Measurements from ENCODE around the gene EPX. TPM values are rescaled to one million over a fixed set of nuclear protein-coding genes. Genes with fewer than 3 reads are reported as not detected.

EPX gene
- total RNA-seq, 4 donors from 2014 or later = not detected

DNA sequence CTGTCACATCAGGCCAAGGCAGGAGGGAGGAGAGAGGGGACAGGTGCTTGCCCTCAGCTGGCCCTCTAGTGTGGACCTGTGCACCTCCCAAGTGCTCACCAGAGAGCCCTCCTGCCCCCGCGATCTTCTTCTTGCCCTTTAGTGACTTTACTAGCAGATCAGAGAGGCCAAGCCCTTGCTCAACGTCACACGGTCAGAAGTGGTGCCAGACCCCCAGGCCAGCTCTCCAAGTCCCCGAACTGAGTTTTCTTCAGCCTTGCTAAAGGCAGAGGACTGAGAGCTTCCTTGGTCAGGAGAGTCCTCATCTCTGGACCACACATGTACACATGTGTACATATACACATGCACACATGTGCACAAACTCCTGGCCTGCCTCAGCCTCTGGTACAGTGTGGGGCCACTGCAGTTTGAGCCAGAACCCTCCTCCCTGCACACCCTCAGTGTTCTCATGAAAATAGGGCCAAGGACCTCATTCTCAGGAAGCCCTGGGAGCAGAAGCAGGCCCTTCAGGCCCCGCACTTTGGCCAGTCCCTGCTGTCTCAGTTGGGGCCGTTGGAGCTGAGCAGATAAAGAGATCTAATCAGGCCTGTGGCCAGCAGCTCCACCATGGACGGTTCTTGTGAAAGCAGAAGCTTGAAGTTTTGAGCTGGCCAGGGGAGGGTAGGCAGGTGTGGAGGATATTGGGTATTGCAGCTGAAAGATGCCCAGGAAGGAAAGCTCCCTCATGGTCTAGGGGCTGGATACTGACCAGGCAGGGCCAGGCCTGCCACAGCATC lies 7.4 kb upstream of the EPX start:
- no peak overlapping the region for H3K4me3 ChIP-seq
- H3K36me3 ChIP-seq = no peaks in the 10 kb centered on the region
- peaks cover 0 to 30% (median 0%) of the 10 kb centered on the region in 4 donors for H3K27me3 ChIP-seq
- TF ChIP-seq POLR2A (IDR thresholded peaks at IDR 0.05) = no peak
- TF ChIP-seq, protein P1, sequence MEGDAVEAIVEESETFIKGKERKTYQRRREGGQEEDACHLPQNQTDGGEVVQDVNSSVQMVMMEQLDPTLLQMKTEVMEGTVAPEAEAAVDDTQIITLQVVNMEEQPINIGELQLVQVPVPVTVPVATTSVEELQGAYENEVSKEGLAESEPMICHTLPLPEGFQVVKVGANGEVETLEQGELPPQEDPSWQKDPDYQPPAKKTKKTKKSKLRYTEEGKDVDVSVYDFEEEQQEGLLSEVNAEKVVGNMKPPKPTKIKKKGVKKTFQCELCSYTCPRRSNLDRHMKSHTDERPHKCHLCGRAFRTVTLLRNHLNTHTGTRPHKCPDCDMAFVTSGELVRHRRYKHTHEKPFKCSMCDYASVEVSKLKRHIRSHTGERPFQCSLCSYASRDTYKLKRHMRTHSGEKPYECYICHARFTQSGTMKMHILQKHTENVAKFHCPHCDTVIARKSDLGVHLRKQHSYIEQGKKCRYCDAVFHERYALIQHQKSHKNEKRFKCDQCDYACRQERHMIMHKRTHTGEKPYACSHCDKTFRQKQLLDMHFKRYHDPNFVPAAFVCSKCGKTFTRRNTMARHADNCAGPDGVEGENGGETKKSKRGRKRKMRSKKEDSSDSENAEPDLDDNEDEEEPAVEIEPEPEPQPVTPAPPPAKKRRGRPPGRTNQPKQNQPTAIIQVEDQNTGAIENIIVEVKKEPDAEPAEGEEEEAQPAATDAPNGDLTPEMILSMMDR (IDR thresholded peaks at IDR 0.05) = no peak
- WGBS, 2 donors = 57 to 87% methylated on average over 1 to 5 of the region's 8 CpGs
- intact Hi-C loops (cut with DNase I) = no loop called here
- H3K9me3 ChIP-seq = no peaks in the 10 kb centered on the region
- no peak for DNase-seq
- H3K27ac ChIP-seq = no peak overlapping the region
- H3K4me1 ChIP-seq = peaks cover 9 to 16% (median 11%) of the 10 kb centered on the region in 3 donors

DNA sequence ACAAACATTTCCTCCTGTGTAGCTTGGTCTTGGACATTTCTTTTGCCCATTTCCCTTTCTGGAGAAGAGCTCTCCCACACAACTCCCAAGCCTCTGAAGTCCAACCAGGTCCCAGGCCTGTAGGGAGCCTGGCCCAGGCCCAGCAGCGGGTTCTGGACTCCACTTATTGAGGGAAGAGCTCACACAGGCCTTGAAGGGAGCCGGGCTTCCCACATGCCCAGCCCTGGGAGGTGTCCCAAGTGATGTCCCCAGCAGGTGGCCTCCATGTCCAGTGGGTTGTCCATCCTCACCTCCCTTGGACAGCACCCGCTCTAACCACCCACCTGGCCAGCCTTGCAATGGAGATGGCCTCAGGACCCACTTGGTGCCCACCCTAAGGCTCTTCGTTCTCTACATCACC lies 5.9 kb upstream of the EPX start:
- WGBS, 2 donors = no CpG with 5 or more reads among the region's 4 CpGs
- peaks cover 9 to 17% (median 11%) of the 10 kb centered on the region in 3 donors for H3K4me1 ChIP-seq
- no peaks in the 10 kb centered on the region for H3K36me3 ChIP-seq
- no peak for DNase-seq
- TF ChIP-seq, protein P1 (IDR thresholded peaks at IDR 0.05) = no peak
- TF ChIP-seq POLR2A (IDR thresholded peaks at IDR 0.05) = no peak
- H3K27me3 ChIP-seq = peaks cover 0 to 43% (median 0%) of the 10 kb centered on the region in 4 donors
- no peak overlapping the region for H3K27ac ChIP-seq
- H3K4me3 ChIP-seq = no peak overlapping the region
- H3K9me3 ChIP-seq = no peaks in the 10 kb centered on the region
- intact Hi-C loops (cut with DNase I) = no loop called here

DNA sequence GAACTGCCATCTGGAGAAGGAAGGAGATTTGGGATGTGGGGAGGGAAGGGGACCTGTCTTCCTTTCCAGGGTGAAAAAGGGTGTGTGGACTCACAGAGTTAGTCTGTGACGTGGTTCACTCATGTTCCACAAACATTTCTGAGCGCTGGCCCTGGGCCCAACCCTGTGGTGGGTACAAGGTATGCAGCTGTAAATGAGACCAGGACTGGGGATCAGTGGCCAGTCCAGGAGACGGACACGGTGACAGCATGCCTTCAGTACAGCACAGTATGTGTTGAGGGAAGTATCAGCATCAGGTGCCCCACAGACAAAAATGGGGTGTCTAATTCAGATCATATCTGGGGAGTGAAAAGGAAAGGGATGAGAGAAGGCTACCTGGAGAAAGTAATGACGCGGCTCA lies 5.5 kb upstream of the EPX start:
- intact Hi-C loops (cut with DNase I) = no loop called here
- H3K27me3 ChIP-seq = peaks cover 0 to 47% (median 0%) of the 10 kb centered on the region in 4 donors
- H3K36me3 ChIP-seq = no peaks in the 10 kb centered on the region
- no peak for TF ChIP-seq POLR2A (IDR thresholded peaks at IDR 0.05)
- TF ChIP-seq, protein P1 (IDR thresholded peaks at IDR 0.05) = no peak
- WGBS, 2 donors = 84 to 95% methylated on average over 4 to 5 of the region's 6 CpGs
- H3K9me3 ChIP-seq = no peaks in the 10 kb centered on the region
- H3K4me1 ChIP-seq = peaks cover 9 to 17% (median 11%) of the 10 kb centered on the region in 3 donors
- DNase-seq = no peak
- no peak overlapping the region for H3K4me3 ChIP-seq
- H3K27ac ChIP-seq = no peak overlapping the region

DNA sequence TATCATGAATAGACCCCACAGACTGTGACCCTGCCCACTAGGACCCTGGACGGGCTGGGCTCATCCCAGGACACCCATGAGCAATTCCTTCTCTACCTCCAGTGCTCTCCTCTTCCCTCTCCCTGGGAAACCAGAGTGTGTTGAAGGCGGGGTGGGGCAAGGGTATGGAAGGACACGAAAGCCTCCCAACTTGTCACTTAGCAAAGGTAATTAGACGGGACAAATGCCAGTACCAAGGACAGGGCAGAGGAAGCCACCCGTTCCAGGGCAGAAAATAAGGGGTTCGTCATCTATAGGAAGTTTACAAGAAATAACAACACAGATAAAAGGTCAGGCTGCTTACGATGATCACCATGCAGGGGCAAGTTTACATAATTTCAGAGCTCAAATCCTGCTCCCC lies 4.9 kb upstream of the EPX start:
- Histone ChIP-seq H3K4me1 (peaks cover 9 to 17% (median 11%) of the 10 kb centered on the region in 3 donors), H3K9me3 (no peaks in the 10 kb centered on the region), H3K4me3 (no peak overlapping the region), H3K36me3 (no peaks in the 10 kb centered on the region), H3K27ac (no peak overlapping the region), H3K27me3 (peaks cover 0 to 54% (median 0%) of the 10 kb centered on the region in 4 donors)
- no peak for TF ChIP-seq POLR2A (IDR thresholded peaks at IDR 0.05)
- TF ChIP-seq, protein P1 (IDR thresholded peaks at IDR 0.05) = no peak
- intact Hi-C loops (cut with DNase I) = no loop called here
- 46 to 60% methylated on average over 6 to 7 of the region's 7 CpGs for WGBS, 2 donors
- no peak for DNase-seq

DNA sequence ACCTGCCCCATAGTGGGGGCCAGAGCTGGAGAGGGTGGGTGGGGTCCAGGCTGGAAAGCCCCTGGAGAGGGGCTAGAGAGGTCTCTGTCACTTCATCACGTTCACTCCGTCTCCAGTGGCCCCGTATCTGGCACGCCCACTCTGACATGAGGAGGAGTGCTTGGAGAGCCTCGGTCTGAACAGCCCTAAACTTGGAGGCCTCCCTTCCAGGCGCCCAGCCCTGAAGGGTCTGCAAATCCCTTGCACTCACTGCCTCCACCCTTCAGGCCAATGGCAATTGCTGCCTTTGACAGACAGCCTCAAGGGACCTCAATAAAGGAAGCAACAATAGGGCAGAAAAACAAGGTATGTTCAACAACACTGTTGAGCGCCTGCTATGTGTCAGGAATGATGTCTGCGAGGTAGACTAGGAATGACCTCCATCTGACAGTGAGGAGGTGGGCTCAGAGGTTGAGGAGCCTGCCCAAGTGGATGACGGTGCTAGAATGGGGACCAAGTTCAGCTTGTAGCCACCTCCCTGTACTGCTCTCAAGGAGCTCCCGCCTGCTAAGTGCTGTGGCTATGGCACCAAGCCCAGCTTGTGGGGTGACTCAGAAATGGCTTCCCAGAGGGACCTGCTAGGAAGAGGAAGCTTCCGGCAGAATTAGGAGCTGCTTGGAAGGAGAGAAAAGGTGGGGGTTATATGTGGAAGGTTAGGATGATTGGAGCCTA lies 2.9 kb upstream of the EPX start:
- no peak for TF ChIP-seq POLR2A (IDR thresholded peaks at IDR 0.05)
- TF ChIP-seq, protein P1 (IDR thresholded peaks at IDR 0.05) = no peak
- Histone ChIP-seq H3K9me3 (no peaks in the 10 kb centered on the region), H3K27me3 (peaks cover 0 to 66% (median 0%) of the 10 kb centered on the region in 4 donors), H3K4me3 (no peak overlapping the region), H3K4me1 (peaks cover 5 to 12% (median 10%) of the 10 kb centered on the region in 3 donors), H3K36me3 (no peaks in the 10 kb centered on the region), H3K27ac (no peak overlapping the region)
- 37 to 45% methylated on average over 5 to 7 of the region's 11 CpGs for WGBS, 2 donors
- DNase-seq = no peak
- intact Hi-C loops (cut with DNase I) = no loop called here

Data from esophagus squamous epithelium (tissue), 5 donors.